Measurements from ENCODE around the gene DAPK2. TPM values are rescaled to one million over a fixed set of nuclear protein-coding genes. Genes with fewer than 3 reads are reported as not detected.

Gene DAPK2
- polyA plus RNA-seq, 1 of the 3 experiments (the other 2 are of a cell fraction), result 1.4 TPM

- H3K4me1 ChIP-seq (ENCODE audit: control insufficient read depth in 1 of 2, insufficient read depth in 2 of 2, low read depth in 1 of 2, low read length in 1 of 2), result no peaks in the 10 kb centered on the region
- TF ChIP-seq GATA2 (CRISPR knock-in tag; IDR thresholded peaks at IDR 0.05) (no peak), TEAD4 (IDR thresholded peaks at IDR 0.05; ENCODE audit: borderline replicate concordance, insufficient read depth) (no peak), FOXJ3 (CRISPR knock-in tag; IDR thresholded peaks at IDR 0.05) (no peak), TCF12 (IDR thresholded peaks at IDR 0.05) (no peak), USF1 (IDR thresholded peaks at IDR 0.05; ENCODE audit: borderline replicate concordance, low read depth) (no peak), POLR2AphosphoS5 (IDR thresholded peaks at IDR 0.05; ENCODE audit: low read depth, low read length) (no peak), SIN3A (IDR thresholded peaks at IDR 0.05; ENCODE audit: borderline replicate concordance, low read depth, low read length) (no peak), RFX5 (IDR thresholded peaks at IDR 0.05; ENCODE audit: low read length) (no peak), USF2 (IDR thresholded peaks at IDR 0.05; ENCODE audit: borderline replicate concordance, low read depth, low read length) (no peak)
- H3K27ac ChIP-seq (ENCODE audit: low read depth in 2 of 2, low read length in 1 of 2), result no peak overlapping the region
- CTCF ChIA-PET, result interaction anchor here (1.1 to 1.5 kb wide), 3 partner anchors 40 to 519 kb away, joined by 3 to 4 read pairs (median 3); no protein-coding TSS in a partner anchor
- no peaks in the 10 kb centered on the region for H3K9me2 ChIP-seq
- POLR2A ChIA-PET, result no interaction called here
- H3K4me3 ChIP-seq (ENCODE audit: low read depth in 2 of 2, low read length in 1 of 2), result no peak overlapping the region
- no peaks in the 10 kb centered on the region for H3K27me3 ChIP-seq (ENCODE audit: insufficient read depth)
- no peaks in the 10 kb centered on the region for H3F3A ChIP-seq (replicated peaks; ENCODE audit: insufficient read depth)
- no peak overlapping the region for H3K4me2 ChIP-seq
- H3K9me3 ChIP-seq, result no peaks in the 10 kb centered on the region
- no peak for DNase-seq
- H3K79me2 ChIP-seq (ENCODE audit: insufficient read depth), result no peaks in the 10 kb centered on the region
- H2AFZ ChIP-seq (ENCODE audit: low read depth), result no peak overlapping the region
- H4K20me1 ChIP-seq (ENCODE audit: insufficient read depth), result no peaks in the 10 kb centered on the region
- WGBS (ENCODE audit: low lambda C conversion rate), result 87% methylated on average over 15 of the region's 17 CpGs
- no peaks in the 10 kb centered on the region for H3K36me3 ChIP-seq (replicated peaks in 1 of 2; ENCODE audit: control insufficient read depth in 1 of 2, insufficient read depth in 2 of 2, low read length in 1 of 2)
- H3K9ac ChIP-seq, result no peak overlapping the region
Observed at GRCh38 chr15:63985221-63986184, 60.8 kb downstream of the DAPK2 start.

DNA sequence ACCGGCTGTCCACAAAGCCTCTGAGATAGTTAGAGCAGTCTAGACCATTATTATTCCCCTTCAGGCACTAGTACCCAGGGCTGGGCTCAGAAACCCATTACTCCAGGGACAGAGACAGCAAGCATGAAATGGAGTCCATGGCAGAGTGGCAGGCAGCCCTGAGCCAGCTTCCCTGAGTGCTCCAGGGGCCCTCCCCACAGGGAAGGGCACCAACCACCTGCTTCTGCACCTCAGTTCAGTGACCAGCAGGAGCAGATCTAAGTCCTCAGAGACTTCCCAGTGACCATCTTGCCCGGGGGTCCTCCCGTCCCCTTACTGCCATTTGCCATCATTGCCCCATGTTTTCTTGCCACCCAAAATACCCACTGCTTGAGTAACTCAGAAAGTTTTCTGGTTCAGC lies 62.0 kb downstream of the DAPK2 start:
- Histone ChIP-seq H3K9me2 (no peaks in the 10 kb centered on the region), H3K9me3 (no peaks in the 10 kb centered on the region), H3K79me2 (ENCODE audit: insufficient read depth) (no peaks in the 10 kb centered on the region), H2AFZ (ENCODE audit: low read depth) (no peak overlapping the region), H4K20me1 (ENCODE audit: insufficient read depth) (no peaks in the 10 kb centered on the region), H3K27me3 (ENCODE audit: insufficient read depth) (no peaks in the 10 kb centered on the region), H3F3A (replicated peaks; ENCODE audit: insufficient read depth) (no peaks in the 10 kb centered on the region), H3K36me3 (replicated peaks in 1 of 2; ENCODE audit: control insufficient read depth in 1 of 2, insufficient read depth in 2 of 2, low read length in 1 of 2) (no peaks in the 10 kb centered on the region), H3K4me1 (ENCODE audit: control insufficient read depth in 1 of 2, insufficient read depth in 2 of 2, low read depth in 1 of 2, low read length in 1 of 2) (no peaks in the 10 kb centered on the region), H3K4me3 (ENCODE audit: low read depth in 2 of 2, low read length in 1 of 2) (no peak overlapping the region), H3K9ac (no peak overlapping the region), H3K27ac (ENCODE audit: low read depth in 2 of 2, low read length in 1 of 2) (no peak overlapping the region), H3K4me2 (no peak overlapping the region)
- ChIA-PET CTCF (interaction anchor here (1.3 kb wide), 1 partner anchor 79 kb away, joined by 3 read pairs; no protein-coding TSS in a partner anchor), POLR2A (no interaction called here)
- DNase-seq, result no peak
- 92% methylated on average over 2 of the region's 3 CpGs for WGBS (ENCODE audit: low lambda C conversion rate)
- TF ChIP-seq ELF1 (IDR thresholded peaks at IDR 0.05), result no peak
- TF ChIP-seq CHD2 (IDR thresholded peaks at IDR 0.05; ENCODE audit: low read length, partially characterized antibody), result no peak
- TF ChIP-seq POLR2AphosphoS5 (IDR thresholded peaks at IDR 0.05; ENCODE audit: low read depth, low read length), result no peak
- TF ChIP-seq, protein P1, sequence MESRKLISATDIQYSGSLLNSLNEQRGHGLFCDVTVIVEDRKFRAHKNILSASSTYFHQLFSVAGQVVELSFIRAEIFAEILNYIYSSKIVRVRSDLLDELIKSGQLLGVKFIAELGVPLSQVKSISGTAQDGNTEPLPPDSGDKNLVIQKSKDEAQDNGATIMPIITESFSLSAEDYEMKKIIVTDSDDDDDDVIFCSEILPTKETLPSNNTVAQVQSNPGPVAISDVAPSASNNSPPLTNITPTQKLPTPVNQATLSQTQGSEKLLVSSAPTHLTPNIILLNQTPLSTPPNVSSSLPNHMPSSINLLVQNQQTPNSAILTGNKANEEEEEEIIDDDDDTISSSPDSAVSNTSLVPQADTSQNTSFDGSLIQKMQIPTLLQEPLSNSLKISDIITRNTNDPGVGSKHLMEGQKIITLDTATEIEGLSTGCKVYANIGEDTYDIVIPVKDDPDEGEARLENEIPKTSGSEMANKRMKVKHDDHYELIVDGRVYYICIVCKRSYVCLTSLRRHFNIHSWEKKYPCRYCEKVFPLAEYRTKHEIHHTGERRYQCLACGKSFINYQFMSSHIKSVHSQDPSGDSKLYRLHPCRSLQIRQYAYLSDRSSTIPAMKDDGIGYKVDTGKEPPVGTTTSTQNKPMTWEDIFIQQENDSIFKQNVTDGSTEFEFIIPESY (IDR thresholded peaks at IDR 0.05; ENCODE audit: borderline replicate concordance, low read depth), result no peak

Data from SK-N-SH (cell line).